GM19240 (cell line): ENCODE data around the gene TNFSF13.

Experiments used
- DNase-seq: peaks from one replicate; pipeline ENCODE4 v3.0.0; 2011; ENCODE audit warnings: low spot score; ENCODE audit not compliant: insufficient read length

TNFSF13 gene

GRCh38 chr17:7574176-7574953 is 15.8 kb downstream of the TNFSF13 start:
- DNase-seq = no peak

- DNase-seq = no peak
These were observed 16.9 kb downstream of the TNFSF13 start for GRCh38 chr17:7575481-7575883.

GRCh38 chr17:7575959-7576358 is 17.4 kb downstream of the TNFSF13 start:
- DNase-seq = no peak

DNA sequence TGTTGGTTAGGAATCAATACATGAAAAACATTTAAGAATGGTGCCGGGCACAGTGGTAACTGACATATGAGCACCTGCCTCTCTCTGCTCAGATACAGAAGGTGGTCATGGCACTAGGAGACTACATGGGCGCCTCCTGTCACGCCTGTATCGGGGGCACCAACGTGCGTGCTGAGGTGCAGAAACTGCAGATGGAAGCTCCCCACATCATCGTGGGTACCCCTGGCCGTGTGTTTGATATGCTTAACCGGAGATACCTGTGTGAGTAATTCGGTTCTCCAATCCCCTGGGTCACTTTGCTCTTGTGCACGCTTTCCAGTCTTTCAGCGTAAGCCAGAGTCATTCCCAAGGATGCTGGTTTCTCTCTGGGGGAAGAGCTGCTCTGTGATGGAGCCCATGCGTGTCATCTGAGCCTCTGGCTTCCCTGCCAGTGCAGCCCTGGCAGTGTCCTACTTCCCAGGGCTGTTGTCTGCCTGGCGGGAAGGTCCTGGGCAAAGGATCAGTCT is 17.9 kb downstream of the TNFSF13 start:
- no peak for DNase-seq

DNA sequence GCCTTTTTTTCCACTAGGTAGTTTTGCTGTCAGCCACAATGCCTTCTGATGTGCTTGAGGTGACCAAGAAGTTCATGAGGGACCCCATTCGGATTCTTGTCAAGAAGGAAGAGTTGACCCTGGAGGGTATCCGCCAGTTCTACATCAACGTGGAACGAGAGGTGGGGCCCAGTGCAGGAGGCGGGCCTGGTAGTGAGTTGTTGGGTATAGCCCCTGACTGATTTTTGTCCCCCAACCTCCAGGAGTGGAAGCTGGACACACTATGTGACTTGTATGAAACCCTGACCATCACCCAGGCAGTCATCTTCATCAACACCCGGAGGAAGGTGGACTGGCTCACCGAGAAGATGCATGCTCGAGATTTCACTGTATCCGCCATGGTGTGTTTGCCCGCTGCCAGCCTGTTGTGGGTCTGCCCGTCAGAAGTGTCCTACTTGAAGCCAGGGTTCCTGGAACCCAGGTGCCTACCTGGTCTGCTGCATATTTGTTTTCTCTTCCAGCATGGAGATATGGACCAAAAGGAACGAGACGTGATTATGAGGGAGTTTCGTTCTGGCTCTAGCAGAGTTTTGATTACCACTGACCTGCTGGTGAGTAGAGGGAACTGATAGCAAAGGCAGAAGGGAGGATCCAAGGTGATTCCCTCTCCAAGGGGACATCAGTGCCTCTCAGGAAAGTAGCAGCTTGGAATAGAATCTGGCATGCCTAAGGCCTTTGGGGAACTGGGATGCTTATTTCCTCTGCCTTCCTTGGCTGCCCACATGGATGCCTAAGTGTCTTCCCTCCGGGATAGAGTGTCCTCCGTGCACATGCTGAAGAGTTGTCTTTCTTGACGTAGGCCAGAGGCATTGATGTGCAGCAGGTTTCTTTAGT is 19.0 kb downstream of the TNFSF13 start:
- DNase-seq = no peak

- DNase-seq = peak; percentile 40
These were observed 20.7 kb downstream of the TNFSF13 start, which contains the start of gene CD68 for GRCh38 chr17:7579001-7579833. Gene CD68 (plus strand): TSS chr17:7579638. CDS start chr17:7579678, 40 bp downstream.

GRCh38 chr17:7579834-7580603 is 21.5 kb downstream of the TNFSF13 start:
- no peak for DNase-seq

DNA sequence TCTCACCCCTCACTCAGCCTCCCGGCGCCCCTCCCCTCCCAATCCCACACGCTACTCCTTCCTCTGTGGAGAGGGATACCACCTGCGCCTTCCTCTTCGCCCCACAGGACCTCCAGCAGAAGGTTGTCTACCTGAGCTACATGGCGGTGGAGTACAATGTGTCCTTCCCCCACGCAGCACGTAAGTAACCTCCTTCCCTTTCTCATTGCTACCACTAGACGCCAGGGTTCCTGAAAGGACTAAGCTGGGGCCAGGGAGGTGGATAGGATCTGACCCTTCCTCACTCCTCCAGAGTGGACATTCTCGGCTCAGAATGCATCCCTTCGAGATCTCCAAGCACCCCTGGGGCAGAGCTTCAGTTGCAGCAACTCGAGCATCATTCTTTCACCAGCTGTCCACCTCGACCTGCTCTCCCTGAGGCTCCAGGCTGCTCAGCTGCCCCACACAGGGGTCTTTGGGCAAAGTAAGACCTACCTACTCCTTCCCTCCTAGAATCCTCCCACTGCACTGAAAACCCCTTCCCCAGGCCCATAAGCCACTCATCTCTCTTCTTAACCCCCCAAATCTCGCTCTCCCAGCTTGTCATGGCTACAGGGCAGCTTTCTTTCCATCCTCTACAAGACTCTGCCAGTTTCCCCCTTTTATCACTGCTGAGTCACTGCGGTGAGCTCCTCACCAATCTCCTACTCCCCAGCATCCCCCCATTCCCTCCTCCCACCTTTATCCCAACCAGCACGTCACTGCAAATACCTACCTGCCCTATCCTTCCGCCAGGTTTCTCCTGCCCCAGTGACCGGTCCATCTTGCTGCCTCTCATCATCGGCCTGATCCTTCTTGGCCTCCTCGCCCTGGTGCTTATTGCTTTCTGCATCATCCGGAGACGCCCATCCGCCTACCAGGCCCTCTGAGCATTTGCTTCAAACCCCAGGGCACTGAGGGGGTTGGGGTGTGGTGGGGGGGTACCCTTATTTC is 22.3 kb downstream of the TNFSF13 start:
- DNase-seq = no peak

DNA sequence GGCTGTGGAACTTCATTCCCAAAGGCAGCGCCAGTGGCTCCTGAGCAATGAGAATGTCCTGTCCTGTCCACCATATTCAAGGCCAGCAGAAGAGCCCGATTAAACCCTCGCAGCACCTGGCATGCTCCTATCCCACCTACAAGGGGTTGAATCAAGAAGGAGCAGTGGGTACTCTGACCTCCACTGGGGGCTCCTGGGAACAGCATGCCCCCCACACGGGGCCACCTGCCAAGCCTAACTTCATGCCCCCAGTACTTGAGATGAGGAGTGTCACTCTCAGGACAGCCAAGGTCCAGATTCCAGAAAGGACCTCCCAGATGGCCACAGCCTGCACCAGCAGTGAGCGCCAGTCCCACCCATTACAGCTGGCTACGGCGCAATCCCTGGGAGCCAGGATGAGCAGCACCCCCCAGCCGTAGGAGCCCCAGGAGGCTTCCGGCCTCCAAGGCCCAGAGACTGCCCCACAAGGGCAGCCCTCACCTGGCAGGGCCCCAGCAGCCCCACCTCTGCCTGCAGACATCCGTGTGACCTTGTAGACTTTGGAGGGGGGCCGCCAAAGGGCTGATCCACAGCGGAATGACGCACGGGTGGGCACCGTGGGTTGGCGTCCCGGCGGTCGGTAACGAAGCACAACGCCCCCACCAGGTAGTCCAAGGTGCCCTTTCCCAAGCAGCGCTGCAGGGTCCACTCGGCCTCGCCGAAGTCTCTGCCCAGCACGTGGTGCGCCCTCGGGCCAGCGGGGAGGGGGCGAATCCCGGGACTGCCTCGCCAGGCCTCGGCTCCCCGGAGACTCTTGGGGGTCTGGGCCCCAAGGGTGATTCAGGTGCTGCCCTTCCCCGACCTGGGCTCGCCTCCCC is 24.1 kb downstream of the TNFSF13 start:
- no peak for DNase-seq

GRCh38 chr17:7583253-7584109 is 24.9 kb downstream of the TNFSF13 start, which contains the start of gene MPDU1:
Gene MPDU1 (plus strand): TSS chr17:7583852. CDS start chr17:7583863, 11 bp downstream.
- DNase-seq = peak; percentile 71

DNA sequence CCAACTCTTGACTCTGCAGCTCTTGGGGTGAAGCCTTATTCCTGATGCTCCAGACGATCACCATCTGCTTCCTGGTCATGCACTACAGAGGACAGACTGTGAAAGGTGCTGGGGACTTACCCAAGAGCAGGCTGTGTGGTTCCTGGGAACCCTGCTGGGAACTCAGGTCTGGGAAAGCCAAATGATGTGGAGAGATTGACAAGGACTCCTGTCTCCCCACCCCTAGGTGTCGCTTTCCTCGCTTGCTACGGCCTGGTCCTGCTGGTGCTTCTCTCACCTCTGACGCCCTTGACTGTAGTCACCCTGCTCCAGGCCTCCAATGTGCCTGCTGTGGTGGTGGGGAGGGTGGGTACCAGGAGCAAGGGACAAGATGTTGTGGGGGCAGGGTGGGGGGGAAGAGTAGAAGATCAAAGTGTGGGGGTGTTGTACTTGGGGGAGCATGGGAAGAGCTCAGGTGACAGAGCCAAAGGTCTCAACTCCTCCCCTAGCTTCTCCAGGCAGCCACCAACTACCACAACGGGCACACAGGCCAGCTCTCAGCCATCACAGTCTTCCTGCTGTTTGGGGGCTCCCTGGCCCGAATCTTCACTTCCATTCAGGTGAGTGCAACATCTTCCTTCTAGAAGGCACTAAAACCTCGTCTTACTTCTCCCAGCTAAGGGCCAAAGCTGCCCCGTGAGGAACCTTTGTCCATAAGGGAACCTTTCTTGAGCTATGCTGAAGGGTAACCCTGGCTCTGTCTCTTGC is 28.3 kb downstream of the TNFSF13 start:
- no peak for DNase-seq

DNA sequence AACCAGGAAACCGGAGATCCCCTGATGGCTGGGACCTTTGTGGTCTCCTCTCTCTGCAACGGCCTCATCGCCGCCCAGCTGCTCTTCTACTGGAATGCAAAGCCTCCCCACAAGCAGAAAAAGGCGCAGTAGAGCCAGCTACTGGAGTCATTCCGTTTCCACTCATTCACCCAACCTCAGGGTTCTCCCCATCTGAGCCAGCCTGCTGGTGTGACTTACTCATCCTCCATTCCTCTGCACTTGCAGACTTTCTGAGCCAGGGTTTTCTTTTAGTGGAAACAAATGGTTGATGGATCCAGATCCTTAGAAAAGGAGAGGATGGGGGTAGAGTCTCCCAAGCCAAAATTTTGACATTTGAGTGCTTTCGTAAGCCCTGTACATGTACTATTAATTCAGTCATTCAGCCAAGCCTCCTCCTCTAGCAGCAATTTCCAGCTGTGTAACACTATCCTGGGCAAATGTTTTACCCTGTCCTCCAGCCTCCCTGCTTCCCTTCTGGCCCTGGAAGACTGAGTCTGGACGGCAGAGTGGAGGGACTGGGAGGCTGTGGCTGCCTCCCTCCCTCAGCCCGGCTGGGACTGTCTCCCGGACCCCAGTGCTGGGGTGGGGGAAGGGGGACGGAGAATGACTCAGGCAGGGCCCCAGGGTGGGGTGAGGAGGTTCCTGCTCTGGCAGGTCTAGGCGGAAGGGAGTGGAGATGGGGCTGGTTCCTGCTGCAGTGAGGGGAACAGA is 29.0 kb downstream of the TNFSF13 start:
- DNase-seq = no peak

GRCh38 chr17:7588553-7589203 is 30.1 kb downstream of the TNFSF13 start:
- DNase-seq = no peak

- peak; percentile 51 for DNase-seq
These were observed 30.8 kb downstream of the TNFSF13 start for GRCh38 chr17:7589204-7589868.
